Left ventricle myocardium inferior (tissue), 1 donor: Measurements from ENCODE around the gene FARS2. TPM values are rescaled to one million over a fixed set of nuclear protein-coding genes. Genes with fewer than 3 reads are reported as not detected.

ENCODE experiments used
- DNase-seq: peaks from one replicate; pipeline ENCODE4 v3.0.0-alpha.2; 2020
- H3K27ac ChIP-seq: fragments of 200-600 bp; replicated peaks from 2 replicates; pipeline ENCODE4 v1.8.0; 2021
- H3K27me3 ChIP-seq: fragments of 200-600 bp; 2 replicates; pipeline ENCODE4 v1.8.0; 2021; ENCODE audit warnings: low read depth
- H3K36me3 ChIP-seq: fragments of 200-600 bp; 2 replicates; pipeline ENCODE4 v1.8.0; 2021
- H3K4me1 ChIP-seq: fragments of 200-600 bp; 2 replicates; pipeline ENCODE4 v1.8.0; 2021
- H3K4me3 ChIP-seq: fragments of 200-600 bp; 2 replicates; pipeline ENCODE4 v1.8.0; 2021; ENCODE audit warnings: mild to moderate bottlenecking, moderate library complexity
- H3K9me3 ChIP-seq: fragments of 200-600 bp; replicated peaks from 2 replicates; pipeline ENCODE4 v1.8.0; 2021
- intact Hi-C: fragments of 100-400 bp; cut with micrococcal nuclease; formaldehyde crosslinking; loops from one replicate; pipeline ENCODE4 v1.11.0; 2022
- total RNA-seq: library from RNA; stranded (reverse); fragmentation: NEBNext Ultra II Directional; extraction: Animal tissue kit (Norgen Biotek cat#: 25700); gene quantifications from one replicate; pipeline ENCODE4 v1.2.1, GENCODE V29; 2021
- TF ChIP-seq, protein P1 (sequence below): fragments of 200-600 bp; IDR thresholded peaks from 2 replicates; pipeline ENCODE4 v1.8.0; 2021; ENCODE audit warnings: antibody characterized with exemption, mild to moderate bottlenecking, borderline replicate concordance
- donor health status: DM: no; HTN: yes; CAD: no; lungs with severe emphysema.

FARS2 gene
- total RNA-seq, 1 donor from 2014 or later, result 16.7 TPM

DNA sequence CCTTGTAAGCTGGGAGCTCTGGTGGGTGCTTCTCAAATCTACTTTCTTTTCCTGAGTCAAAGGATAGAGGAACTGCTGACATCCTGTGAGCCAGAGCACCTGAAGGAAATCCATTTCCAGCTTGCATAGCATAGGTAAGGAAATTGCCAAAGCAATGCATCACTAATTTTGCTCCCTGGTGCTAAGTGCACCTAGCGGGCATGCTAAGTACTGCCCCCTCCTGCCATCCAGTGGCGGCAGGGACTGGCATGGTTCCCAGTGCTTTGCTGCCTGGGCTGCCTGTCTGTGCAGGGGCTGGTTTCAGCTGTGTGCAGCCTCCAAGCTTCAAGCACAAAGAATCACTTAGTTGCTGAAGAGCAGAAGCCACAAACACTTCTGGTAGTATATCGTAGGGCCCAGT, 63.9 kb downstream of the FARS2 start:
- peaks cover 21% of the 10 kb centered on the region for H3K36me3 ChIP-seq
- H3K4me3 ChIP-seq, result no peak overlapping the region
- intact Hi-C loops, result no loop called here
- H3K27me3 ChIP-seq, result no peaks in the 10 kb centered on the region
- TF ChIP-seq, protein P1, sequence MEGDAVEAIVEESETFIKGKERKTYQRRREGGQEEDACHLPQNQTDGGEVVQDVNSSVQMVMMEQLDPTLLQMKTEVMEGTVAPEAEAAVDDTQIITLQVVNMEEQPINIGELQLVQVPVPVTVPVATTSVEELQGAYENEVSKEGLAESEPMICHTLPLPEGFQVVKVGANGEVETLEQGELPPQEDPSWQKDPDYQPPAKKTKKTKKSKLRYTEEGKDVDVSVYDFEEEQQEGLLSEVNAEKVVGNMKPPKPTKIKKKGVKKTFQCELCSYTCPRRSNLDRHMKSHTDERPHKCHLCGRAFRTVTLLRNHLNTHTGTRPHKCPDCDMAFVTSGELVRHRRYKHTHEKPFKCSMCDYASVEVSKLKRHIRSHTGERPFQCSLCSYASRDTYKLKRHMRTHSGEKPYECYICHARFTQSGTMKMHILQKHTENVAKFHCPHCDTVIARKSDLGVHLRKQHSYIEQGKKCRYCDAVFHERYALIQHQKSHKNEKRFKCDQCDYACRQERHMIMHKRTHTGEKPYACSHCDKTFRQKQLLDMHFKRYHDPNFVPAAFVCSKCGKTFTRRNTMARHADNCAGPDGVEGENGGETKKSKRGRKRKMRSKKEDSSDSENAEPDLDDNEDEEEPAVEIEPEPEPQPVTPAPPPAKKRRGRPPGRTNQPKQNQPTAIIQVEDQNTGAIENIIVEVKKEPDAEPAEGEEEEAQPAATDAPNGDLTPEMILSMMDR, result no peak
- no peak for DNase-seq
- peaks cover 25% of the 10 kb centered on the region for H3K9me3 ChIP-seq
- no peak overlapping the region for H3K27ac ChIP-seq
- H3K4me1 ChIP-seq, result no peaks in the 10 kb centered on the region

DNA sequence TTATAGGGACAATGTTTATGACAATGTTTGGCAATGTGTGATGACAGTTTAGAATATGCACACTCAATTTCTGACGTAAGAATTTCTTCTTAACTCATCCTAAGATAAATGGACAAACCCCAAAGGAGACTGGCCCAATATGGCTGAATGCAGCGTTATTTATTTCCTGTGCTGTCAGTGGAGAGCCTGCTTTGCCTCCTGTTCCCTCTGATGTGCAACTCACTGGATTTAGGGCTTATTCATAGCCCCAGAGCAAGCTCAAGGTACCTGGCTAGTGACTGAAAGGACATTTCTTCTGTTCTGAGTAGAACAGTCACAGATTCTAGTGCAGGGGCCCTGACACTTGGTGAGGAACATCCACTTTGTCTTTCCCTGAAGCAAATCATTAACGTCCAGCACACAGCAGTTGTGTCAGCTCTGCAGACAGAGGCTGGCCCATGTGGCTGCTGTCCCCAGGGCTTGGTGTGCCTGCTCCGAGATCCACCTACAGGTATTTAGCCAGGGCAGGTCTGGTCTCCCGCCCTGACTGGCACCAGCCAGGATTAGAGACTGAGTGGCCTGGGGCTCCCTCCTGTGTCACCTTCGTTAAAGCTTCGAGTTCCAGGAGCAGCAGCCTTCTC, 64.8 kb downstream of the FARS2 start:
- Histone ChIP-seq H3K36me3 (peaks cover 21% of the 10 kb centered on the region), H3K27ac (no peak overlapping the region), H3K27me3 (no peaks in the 10 kb centered on the region), H3K4me1 (peaks cover 2% of the 10 kb centered on the region), H3K9me3 (peaks cover 25% of the 10 kb centered on the region), H3K4me3 (no peak overlapping the region)
- TF ChIP-seq, protein P1, result no peak
- DNase-seq, result no peak
- intact Hi-C loops, result no loop called here

DNA sequence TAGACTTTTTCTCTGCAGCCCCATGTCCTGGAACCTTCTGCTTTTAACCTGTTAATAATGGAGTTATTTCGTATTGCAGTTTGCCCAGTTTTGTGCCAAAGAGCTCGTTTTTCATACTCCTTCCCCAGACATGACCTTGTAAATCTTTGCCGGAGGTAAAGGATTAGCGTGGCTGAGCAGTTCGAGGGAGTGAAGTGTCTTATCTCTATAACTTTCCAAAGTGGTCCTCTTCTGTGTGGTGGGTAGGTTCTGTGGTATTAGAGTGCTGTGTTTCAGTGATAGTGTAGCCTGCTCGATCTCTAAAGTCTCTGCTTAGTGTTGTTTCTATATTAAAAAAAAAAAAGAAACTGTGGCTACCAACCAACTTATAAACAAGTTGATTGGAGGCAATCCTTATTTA, 67.5 kb downstream of the FARS2 start:
- Histone ChIP-seq H3K4me3 (no peak overlapping the region), H3K9me3 (peaks cover 13% of the 10 kb centered on the region), H3K27me3 (no peaks in the 10 kb centered on the region), H3K36me3 (peaks cover 18% of the 10 kb centered on the region), H3K4me1 (peaks cover 6% of the 10 kb centered on the region), H3K27ac (no peak overlapping the region)
- TF ChIP-seq, protein P1, result no peak
- intact Hi-C loops, result no loop called here
- DNase-seq, result no peak

- no peak for DNase-seq
- Histone ChIP-seq H3K27me3 (no peaks in the 10 kb centered on the region), H3K9me3 (no peaks in the 10 kb centered on the region), H3K36me3 (no peaks in the 10 kb centered on the region), H3K4me3 (no peak overlapping the region), H3K27ac (no peak overlapping the region), H3K4me1 (peaks cover 20% of the 10 kb centered on the region)
- TF ChIP-seq, protein P1, result no peak
- intact Hi-C loops, result no loop called here
These were observed 70.6 kb downstream of the FARS2 start for GRCh38 chr6:5331845-5332442.

DNA sequence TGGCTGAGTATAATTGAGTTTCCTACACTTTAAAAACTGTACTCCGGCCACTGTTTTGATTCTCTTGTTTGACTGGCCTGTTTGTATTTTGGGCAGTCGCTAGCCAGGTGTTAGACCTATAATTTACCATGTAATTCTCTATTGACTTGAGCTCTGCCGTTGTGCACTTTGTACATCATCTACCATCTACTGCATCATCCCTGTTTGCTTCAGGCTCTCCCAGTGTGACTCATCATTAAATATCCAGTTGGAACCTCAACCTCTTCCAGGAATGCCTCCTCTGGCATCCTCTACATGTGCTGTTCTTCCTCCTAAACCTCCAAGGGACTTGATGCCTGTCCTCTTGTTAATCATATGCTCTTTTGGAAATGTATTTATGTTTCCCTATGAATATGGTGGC, 72.3 kb downstream of the FARS2 start:
- Histone ChIP-seq H3K27ac (peak overlapping the region; percentile 6), H3K27me3 (no peaks in the 10 kb centered on the region), H3K4me3 (no peak overlapping the region), H3K36me3 (no peaks in the 10 kb centered on the region), H3K9me3 (no peaks in the 10 kb centered on the region), H3K4me1 (peaks cover 20% of the 10 kb centered on the region)
- TF ChIP-seq, protein P1, result no peak
- DNase-seq, result no peak
- intact Hi-C loops, result no loop called here
